K562 treated with DMSO at 1 percent for 24 hours (cell line): ENCODE results near the gene FRMD5. TPM values are rescaled to one million over a fixed set of nuclear protein-coding genes. Genes with fewer than 3 reads are reported as not detected.

Experiments
- total RNA-seq: library from RNA; unstranded; fragments of 300-600 nt; gene quantifications from 2 replicates; pipeline ENCODE4 v1.2.3, GENCODE V29; 2022; ENCODE audit warnings: low read depth; ENCODE audit not compliant: insufficient read depth

FRMD5 gene
- 0.16 TPM in 1 of 2 replicates, not detected in the other for total RNA-seq

GRCh38 chr15:44195151-44195740, at the start of gene FRMD5:
Gene FRMD5 (minus strand): TSS chr15:44195271.

GRCh38 chr15:43826508-43827341, 368.3 kb downstream of the FRMD5 start, which contains the start of gene WDR76:
Gene WDR76 (plus strand): TSS chr15:43827002. CDS start chr15:43827033, 31 bp downstream.

GRCh38 chr15:43824302-43825246, 370.5 kb downstream of the FRMD5 start, which contains the start of gene MFAP1:
Gene MFAP1 (minus strand): TSS chr15:43824690. CDS start chr15:43824569, 121 bp downstream.

Other genes with a start within 250 kb of the FRMD5 start
- gene GOLM2, start 93.4 kb upstream of the FRMD5 start, total RNA-seq = 33.3 and 35.4 TPM in 2 replicates
- 16.2 and 28.8 TPM in 2 replicates for gene CTDSPL2, start 232.4 kb upstream of the FRMD5 start, total RNA-seq